Measurements from ENCODE around the gene WIPF3.
"Not testable (repeated sequence)": the region's sequence is repeated elsewhere in the genome, so short reads cannot be mapped to it uniquely, and the experiment has no call there.

The WIPF3 gene

GRCh38 chr7:29957521-29958310 is 151.4 kb downstream of the WIPF3 start:
- no peak for DNase-seq

GRCh38 chr7:29958667-29959358 is 152.5 kb downstream of the WIPF3 start:
- DNase-seq = no peak

DNA sequence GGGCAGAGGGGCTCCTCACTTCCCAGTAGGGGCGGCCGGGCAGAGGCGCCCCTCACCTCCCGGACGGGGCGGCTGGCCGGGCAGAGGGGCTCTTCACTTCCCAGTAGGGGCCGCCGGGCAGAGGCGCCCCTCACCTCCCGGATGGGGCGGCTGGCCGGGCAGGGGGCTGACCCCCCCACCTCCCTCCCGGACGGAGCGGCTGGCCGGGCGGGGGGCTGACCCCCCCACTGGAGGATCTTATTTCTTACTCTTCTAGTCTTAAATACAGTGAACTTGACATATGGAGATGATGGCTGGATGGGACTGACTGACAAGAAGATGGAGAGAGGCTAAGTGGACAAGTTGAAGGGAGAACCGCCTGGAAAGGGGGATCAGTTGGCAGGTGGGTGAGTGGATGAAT is 155.3 kb downstream of the WIPF3 start:
- not testable (repeated sequence) for DNase-seq

GRCh38 chr7:29962035-29962434 is 155.7 kb downstream of the WIPF3 start:
- no peak for DNase-seq

GRCh38 chr7:29965030-29965429 is 158.7 kb downstream of the WIPF3 start:
- no peak for DNase-seq
